NCI-H446 (cell line): ENCODE results near the gene GAD2.

Source experiments
- DNase-seq, 2 experiments: peaks; one replicate each; lab custom pipeline; 2025; lab: John Stamatoyannopoulos, UW

GAD2 gene

GRCh38 chr10:26216585-26217395, at the start of gene GAD2:
Gene GAD2 (plus strand): TSS chr10:26216774. CDS start chr10:26216810, 36 bp downstream.
- no peak for DNase-seq

- no peak for DNase-seq
These were observed 47.1 kb upstream of the GAD2 start for GRCh38 chr10:26169466-26169865.

- no peak for DNase-seq
These were observed 44.4 kb upstream of the GAD2 start for GRCh38 chr10:26172131-26172530.

GRCh38 chr10:26173837-26174236, 42.7 kb upstream of the GAD2 start:
- no peak for DNase-seq

GRCh38 chr10:26177341-26177740, 39.2 kb upstream of the GAD2 start:
- no peak for DNase-seq

GRCh38 chr10:26194275-26194674, 22.3 kb upstream of the GAD2 start:
- no peak for DNase-seq

- DNase-seq: no peak
These were observed 19.3 kb upstream of the GAD2 start for GRCh38 chr10:26197248-26197647.

- DNase-seq: no peak
These were observed 18.5 kb upstream of the GAD2 start for GRCh38 chr10:26198119-26198518.

- no peak for DNase-seq
These were observed 16.7 kb upstream of the GAD2 start for GRCh38 chr10:26199841-26200240.

- no peak for DNase-seq
These were observed 11.4 kb upstream of the GAD2 start for GRCh38 chr10:26205223-26205622.

- DNase-seq: no peak
These were observed 4.7 kb upstream of the GAD2 start for GRCh38 chr10:26211781-26212444.

GRCh38 chr10:26212511-26212910, 4.1 kb upstream of the GAD2 start:
- DNase-seq: no peak

- no peak for DNase-seq
These were observed 3.3 kb upstream of the GAD2 start for GRCh38 chr10:26213157-26213800.

- DNase-seq: no peak
These were observed 2.6 kb upstream of the GAD2 start for GRCh38 chr10:26214004-26214403.

GRCh38 chr10:26214551-26215395, 1.8 kb upstream of the GAD2 start:
- DNase-seq: no peak

GRCh38 chr10:26215396-26215934, 1.1 kb upstream of the GAD2 start:
- DNase-seq: no peak

GRCh38 chr10:26215935-26216584, 514 bp upstream of the GAD2 start:
- no peak for DNase-seq

GRCh38 chr10:26217396-26218086, 967 bp downstream of the GAD2 start:
- no peak for DNase-seq

GRCh38 chr10:26219676-26220075, 3.1 kb downstream of the GAD2 start:
- DNase-seq: no peak

- DNase-seq: no peak
These were observed 4.3 kb downstream of the GAD2 start for GRCh38 chr10:26220901-26221300.

- no peak for DNase-seq
These were observed 5.0 kb downstream of the GAD2 start for GRCh38 chr10:26221541-26221940.
